CD4-positive, alpha-beta T cell treated with Interleukin-1 beta for 1 hour (primary cell): ENCODE results near the gene SCAP.

Experiments
- DNase-seq, 2 donors: peaks; one replicate each; pipeline ENCODE4 v3.0.0-alpha.2; 2020 to 2022

SCAP gene

GRCh38 chr3:47429476-47430270 is 46.1 kb downstream of the SCAP start:
- no peak for DNase-seq

- DNase-seq = no peak
Observed at GRCh38 chr3:47428662-47429061, 47.1 kb downstream of the SCAP start.

GRCh38 chr3:47427866-47428265 is 47.9 kb downstream of the SCAP start:
- no peak for DNase-seq

- no peak for DNase-seq
Observed at GRCh38 chr3:47425959-47426358, 49.8 kb downstream of the SCAP start.

GRCh38 chr3:47425383-47425778 is 50.4 kb downstream of the SCAP start:
- no peak for DNase-seq

GRCh38 chr3:47424434-47425382 is 51.0 kb downstream of the SCAP start:
- DNase-seq = no peak

- DNase-seq = no peak
Observed at GRCh38 chr3:47423548-47424145, 52.1 kb downstream of the SCAP start.

GRCh38 chr3:47422743-47423142 is 53.0 kb downstream of the SCAP start:
- DNase-seq = no peak

GRCh38 chr3:47421741-47422649 is 53.7 kb downstream of the SCAP start:
- DNase-seq = no peak

- DNase-seq = peak; percentile 87 to 91
Observed at GRCh38 chr3:47420511-47421484, 54.9 kb downstream of the SCAP start.

- no peak for DNase-seq
Observed at GRCh38 chr3:47420044-47420430, 55.7 kb downstream of the SCAP start.

- DNase-seq = no peak
Observed at GRCh38 chr3:47419083-47420043, 56.4 kb downstream of the SCAP start.

GRCh38 chr3:47418167-47419082 is 57.3 kb downstream of the SCAP start:
- no peak for DNase-seq

GRCh38 chr3:47416041-47416440 is 59.7 kb downstream of the SCAP start:
- DNase-seq = no peak

- DNase-seq = no peak
Observed at GRCh38 chr3:47414666-47415587, 60.8 kb downstream of the SCAP start.

GRCh38 chr3:47414161-47414564 is 61.6 kb downstream of the SCAP start:
- DNase-seq = no peak

- DNase-seq = no peak
Observed at GRCh38 chr3:47413751-47414150, 62.0 kb downstream of the SCAP start.
